ENCODE data around the gene HOXA4. TPM values are rescaled to one million over a fixed set of nuclear protein-coding genes. Genes with fewer than 3 reads are reported as not detected.

HOXA4 gene
- total and polyA plus RNA-seq, 3 donors from 2014 or later = 1.7 to 3.4 (median 3.3) TPM

GRCh38 chr7:27094304-27095049 lies 36.1 kb downstream of the HOXA4 start:
- Histone ChIP-seq H3K27ac (no peak overlapping the region), H3K36me3 (ENCODE audit: low read depth, missing control alignments) (no peaks in the 10 kb centered on the region), H3K9me3 (no peaks in the 10 kb centered on the region), H3K4me1 (no peaks in the 10 kb centered on the region), H3K27me3 (no peaks in the 10 kb centered on the region), H3K4me3 (no peak overlapping the region)
- WGBS, 2 donors = 21 to 23% methylated on average over 29 of the region's 29 CpGs
- no peak for DNase-seq
- TF ChIP-seq CTCF (IDR thresholded peaks at IDR 0.05) = no peak
- intact Hi-C loops (cut with DNase I; ENCODE audit: low total_unique reads) = no loop called here

GRCh38 chr7:27093184-27093895 lies 37.2 kb downstream of the HOXA4 start:
- H3K9me3 ChIP-seq = no peaks in the 10 kb centered on the region
- intact Hi-C loops (cut with DNase I; ENCODE audit: low total_unique reads) = no loop called here
- no peaks in the 10 kb centered on the region for H3K36me3 ChIP-seq (ENCODE audit: low read depth, missing control alignments)
- TF ChIP-seq CTCF (IDR thresholded peaks at IDR 0.05) (no peak), POLR2A (IDR thresholded peaks at IDR 0.05) (no peak)
- no peaks in the 10 kb centered on the region for H3K27me3 ChIP-seq
- no peak overlapping the region for H3K4me3 ChIP-seq
- no peaks in the 10 kb centered on the region for H3K4me1 ChIP-seq
- 74 to 81% methylated on average over 6 of the region's 6 CpGs for WGBS, 2 donors
- DNase-seq = no peak
- no peak overlapping the region for H3K27ac ChIP-seq

- DNase-seq = no peak
- no peaks in the 10 kb centered on the region for H3K4me1 ChIP-seq
- 57 to 70% methylated on average over 1 of the region's 1 CpG for WGBS, 2 donors
- H3K27ac ChIP-seq = no peak overlapping the region
- no peaks in the 10 kb centered on the region for H3K9me3 ChIP-seq
- no peak overlapping the region for H3K4me3 ChIP-seq
- H3K36me3 ChIP-seq (ENCODE audit: low read depth, missing control alignments) = no peaks in the 10 kb centered on the region
- TF ChIP-seq POLR2A (IDR thresholded peaks at IDR 0.05) = no peak
- no peak for TF ChIP-seq CTCF (IDR thresholded peaks at IDR 0.05)
- intact Hi-C loops (cut with DNase I; ENCODE audit: low total_unique reads) = no loop called here
- no peaks in the 10 kb centered on the region for H3K27me3 ChIP-seq
These were observed 37.8 kb downstream of the HOXA4 start for GRCh38 chr7:27092819-27093110.

- no peaks in the 10 kb centered on the region for H3K9me3 ChIP-seq
- TF ChIP-seq CTCF (IDR thresholded peaks at IDR 0.05) (no peak), POLR2A (IDR thresholded peaks at IDR 0.05) (no peak)
- H3K36me3 ChIP-seq (ENCODE audit: low read depth, missing control alignments) = no peaks in the 10 kb centered on the region
- WGBS, 2 donors = 47 to 49% methylated on average over 9 of the region's 9 CpGs
- DNase-seq = no peak
- no peak overlapping the region for H3K4me3 ChIP-seq
- H3K4me1 ChIP-seq = no peaks in the 10 kb centered on the region
- no peaks in the 10 kb centered on the region for H3K27me3 ChIP-seq
- no peak overlapping the region for H3K27ac ChIP-seq
- intact Hi-C loops (cut with DNase I; ENCODE audit: low total_unique reads) = no loop called here
These were observed 38.4 kb downstream of the HOXA4 start for GRCh38 chr7:27091941-27092818.
